ENCODE measurements around the gene DCAF11.

GRCh38 chr14:24165785-24166184, 51.2 kb downstream of the DCAF11 start:
- no peak for TF ChIP-seq EP300 (IDR thresholded peaks at IDR 0.05; ENCODE audit: borderline replicate concordance in 1 of 2, low read depth in 2 of 2, low read length in 2 of 2)
- no peak for TF ChIP-seq SP4 (IDR thresholded peaks at IDR 0.05; ENCODE audit: low read length)

Measured in H1 (cell line).